ENCODE measurements around the gene HLA-DPB1.

HLA-DPB1 gene

DNA sequence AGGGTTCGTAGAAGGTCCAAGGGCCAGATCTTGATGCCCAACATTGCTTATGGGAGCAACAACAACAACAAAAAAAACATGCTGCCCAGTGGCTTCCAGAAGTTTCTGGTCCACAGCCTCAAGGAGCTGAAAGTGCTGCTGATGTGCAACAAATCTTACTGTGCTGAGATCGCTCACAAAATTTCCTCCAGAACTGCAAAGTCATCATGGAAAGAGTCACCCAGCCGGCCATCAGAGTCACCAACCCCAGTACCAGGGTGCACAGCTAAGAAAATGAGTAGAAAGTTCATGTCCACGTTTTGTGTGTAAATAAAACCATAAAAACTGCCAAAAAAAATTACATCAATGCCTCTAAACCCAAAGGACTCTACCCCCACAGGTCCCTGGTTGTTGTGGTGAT, 3.8 kb downstream of the HLA-DPB1 start:
- POLR2A ChIA-PET: interaction anchor here (0.7 to 1.6 kb wide), 2 partner anchors 47 to 108 kb away, joined by 3 to 6 read pairs; no protein-coding TSS in a partner anchor
- no peak for TF ChIP-seq FOXK2 (IDR thresholded peaks at IDR 0.05)
- TF ChIP-seq BHLHE40 (IDR thresholded peaks at IDR 0.05; ENCODE audit: borderline replicate concordance): no peak
- TF ChIP-seq ELF4 (IDR thresholded peaks at IDR 0.05): no peak
- no peak for TF ChIP-seq LEF1 (IDR thresholded peaks at IDR 0.05; ENCODE audit: borderline replicate concordance)
- no peak for TF ChIP-seq FOXM1 (IDR thresholded peaks at IDR 0.05; ENCODE audit: borderline replicate concordance)
- TF ChIP-seq SUZ12 (IDR thresholded peaks at IDR 0.05): no peak
- no peak for TF ChIP-seq ARNT (IDR thresholded peaks at IDR 0.05)
- TF ChIP-seq, protein P1, sequence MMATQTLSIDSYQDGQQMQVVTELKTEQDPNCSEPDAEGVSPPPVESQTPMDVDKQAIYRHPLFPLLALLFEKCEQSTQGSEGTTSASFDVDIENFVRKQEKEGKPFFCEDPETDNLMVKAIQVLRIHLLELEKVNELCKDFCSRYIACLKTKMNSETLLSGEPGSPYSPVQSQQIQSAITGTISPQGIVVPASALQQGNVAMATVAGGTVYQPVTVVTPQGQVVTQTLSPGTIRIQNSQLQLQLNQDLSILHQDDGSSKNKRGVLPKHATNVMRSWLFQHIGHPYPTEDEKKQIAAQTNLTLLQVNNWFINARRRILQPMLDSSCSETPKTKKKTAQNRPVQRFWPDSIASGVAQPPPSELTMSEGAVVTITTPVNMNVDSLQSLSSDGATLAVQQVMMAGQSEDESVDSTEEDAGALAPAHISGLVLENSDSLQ (IDR thresholded peaks at IDR 0.05): no peak
- no peak for TF ChIP-seq FOXA1 (IDR thresholded peaks at IDR 0.05)
- TF ChIP-seq CTBP1 (IDR thresholded peaks at IDR 0.05; ENCODE audit: borderline replicate concordance): no peak
- no peak for TF ChIP-seq SP1 (IDR thresholded peaks at IDR 0.05)
- TF ChIP-seq TARDBP (IDR thresholded peaks at IDR 0.05): no peak
- TF ChIP-seq NFRKB (IDR thresholded peaks at IDR 0.05): no peak
- CTCF ChIA-PET: interaction anchor here (0.6 kb wide), 1 partner anchor 1105 kb away, joined by 7 read pairs; no protein-coding TSS in a partner anchor
- DNase-seq (ENCODE audit: extremely low spot score): no peak

DNA sequence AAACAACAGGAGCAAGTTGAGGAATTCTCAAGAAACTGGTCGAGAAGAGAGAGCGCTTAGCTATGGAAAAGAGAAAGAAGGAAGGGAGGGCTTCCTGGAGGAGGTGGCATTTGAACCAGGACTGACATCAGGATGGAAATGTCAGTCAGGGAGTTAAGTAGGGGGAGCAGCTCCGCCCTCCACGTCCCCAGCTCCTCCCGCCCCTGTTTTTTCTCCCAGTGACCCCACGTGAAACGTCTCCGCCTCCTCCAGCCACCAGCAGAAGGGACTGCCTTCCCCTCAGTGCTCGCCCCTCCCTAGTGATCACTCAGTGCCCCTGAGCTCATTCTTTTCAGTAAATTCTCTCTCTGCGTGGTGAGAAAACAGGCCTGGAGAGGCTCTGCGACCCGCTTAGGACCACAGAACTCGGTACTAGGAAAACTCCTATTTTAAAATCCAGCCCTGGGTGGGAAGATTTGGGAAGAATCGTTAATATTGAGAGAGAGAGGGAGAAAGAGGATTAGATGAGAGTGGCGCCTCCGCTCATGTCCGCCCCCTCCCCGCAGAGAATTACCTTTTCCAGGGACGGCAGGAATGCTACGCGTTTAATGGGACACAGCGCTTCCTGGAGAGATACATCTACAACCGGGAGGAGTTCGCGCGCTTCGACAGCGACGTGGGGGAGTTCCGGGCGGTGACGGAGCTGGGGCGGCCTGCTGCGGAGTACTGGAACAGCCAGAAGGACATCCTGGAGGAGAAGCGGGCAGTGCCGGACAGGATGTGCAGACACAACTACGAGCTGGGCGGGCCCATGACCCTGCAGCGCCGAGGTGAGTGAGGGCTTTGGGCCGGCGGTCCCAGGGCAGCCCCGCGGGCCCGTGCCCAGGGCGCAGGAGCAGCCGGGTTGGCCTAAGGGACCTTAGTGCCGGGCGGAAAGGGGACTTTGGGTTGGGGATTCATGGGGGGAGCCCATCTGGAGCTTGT, 4.6 kb downstream of the HLA-DPB1 start:
- ChIA-PET POLR2A (interaction anchor here (0.7 to 1.6 kb wide), 3 partner anchors 10 to 109 kb away, joined by 3 to 6 read pairs (median 3); no protein-coding TSS in a partner anchor), CTCF (interaction anchor here (0.6 to 1.4 kb wide), 2 partner anchors 11 to 1106 kb away, joined by 4 to 7 read pairs; no protein-coding TSS in a partner anchor)
- no peak for TF ChIP-seq L3MBTL2 (conservative IDR thresholded peaks at IDR 0.05)
- TF ChIP-seq, protein P1 (IDR thresholded peaks at IDR 0.05): 0 out of 2 replicates have a peak, but pooled peaks have one; percentile 2
- DNase-seq (ENCODE audit: extremely low spot score): no peak

DNA sequence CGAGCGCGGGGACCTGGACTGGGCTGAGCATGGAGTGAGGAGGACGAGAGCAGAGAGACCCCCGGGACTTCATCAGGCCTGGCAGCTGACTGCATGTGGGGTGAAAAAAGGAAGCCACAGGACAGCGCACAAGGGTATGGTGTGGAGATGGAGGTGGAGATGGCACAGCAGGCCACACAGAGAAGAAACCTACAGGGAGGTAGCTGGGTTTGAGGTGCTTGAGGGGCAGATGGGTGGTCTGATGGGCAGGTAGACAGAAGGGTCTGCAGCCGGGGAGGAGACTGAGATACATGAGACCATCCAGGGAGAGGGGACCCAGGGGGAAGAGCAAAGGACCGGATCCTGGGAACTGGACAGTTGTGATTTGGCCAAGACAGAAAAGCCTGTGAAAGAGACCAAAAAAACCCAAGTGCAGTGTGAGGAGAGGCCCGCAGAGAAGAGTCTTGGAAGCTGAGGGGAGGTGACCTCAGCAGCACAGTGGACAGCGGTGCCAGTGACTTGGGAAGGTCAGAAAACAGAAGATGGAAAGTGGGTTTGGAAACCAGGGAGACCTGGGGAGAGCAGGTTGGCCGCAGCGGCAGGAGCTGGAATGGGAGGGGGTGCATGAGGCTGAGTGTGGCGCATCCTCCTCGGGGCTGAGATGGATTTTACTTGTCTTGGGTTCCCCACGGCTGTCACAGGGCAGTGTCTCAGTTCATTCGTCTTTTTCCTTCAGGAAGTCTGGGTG, 5.5 kb downstream of the HLA-DPB1 start:
- TF ChIP-seq L3MBTL2 (conservative IDR thresholded peaks at IDR 0.05) (no peak), FOXA1 (IDR thresholded peaks at IDR 0.05) (no peak), BHLHE40 (IDR thresholded peaks at IDR 0.05; ENCODE audit: borderline replicate concordance) (no peak), FOXM1 (IDR thresholded peaks at IDR 0.05; ENCODE audit: borderline replicate concordance) (no peak), LEF1 (IDR thresholded peaks at IDR 0.05; ENCODE audit: borderline replicate concordance) (no peak), FOXK2 (IDR thresholded peaks at IDR 0.05) (no peak), ZNF384 (IDR thresholded peaks at IDR 0.05) (no peak)
- TF ChIP-seq, protein P1 (IDR thresholded peaks at IDR 0.05): no peak
- no peak for DNase-seq (ENCODE audit: extremely low spot score)
- CTCF ChIA-PET: interaction anchor here (1.0 to 1.4 kb wide), 2 partner anchors 9 to 10 kb away, joined by 3 to 4 read pairs; no protein-coding TSS in a partner anchor
- POLR2A ChIA-PET: interaction anchor here (0.8 to 1.6 kb wide), 2 partner anchors 9 to 109 kb away, joined by 3 to 6 read pairs; no protein-coding TSS in a partner anchor

DNA sequence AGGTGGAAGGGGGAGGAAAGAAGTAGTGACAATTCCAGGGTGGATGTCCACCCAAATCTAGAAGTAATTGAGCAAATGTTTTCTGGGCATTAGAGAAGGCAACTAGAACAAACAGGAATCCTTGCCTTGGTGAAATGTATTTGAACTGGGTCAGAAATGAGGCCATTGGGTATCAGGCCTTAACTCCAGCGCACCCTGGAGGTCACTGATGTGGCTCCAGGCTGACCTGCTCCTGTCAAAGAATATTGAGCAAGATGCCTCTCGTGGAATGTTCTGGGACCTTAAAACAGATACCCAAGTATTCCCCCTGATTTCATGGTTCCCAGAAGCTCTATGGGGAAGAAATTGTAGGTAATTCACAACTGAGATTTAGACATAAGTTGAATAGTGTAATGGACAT, 6.9 kb downstream of the HLA-DPB1 start:
- DNase-seq (ENCODE audit: extremely low spot score): no peak
- ChIA-PET POLR2A (no interaction called here), CTCF (interaction anchor here (0.6 to 1.0 kb wide), 2 partner anchors 10 to 362 kb away, joined by 3 read pairs; no protein-coding TSS in a partner anchor)
- TF ChIP-seq NFRKB (IDR thresholded peaks at IDR 0.05) (no peak), ARNT (IDR thresholded peaks at IDR 0.05) (no peak), ELF4 (IDR thresholded peaks at IDR 0.05) (no peak), LEF1 (IDR thresholded peaks at IDR 0.05; ENCODE audit: borderline replicate concordance) (no peak), SP1 (IDR thresholded peaks at IDR 0.05) (no peak), FOXM1 (IDR thresholded peaks at IDR 0.05; ENCODE audit: borderline replicate concordance) (no peak), ZNF384 (IDR thresholded peaks at IDR 0.05) (no peak), CTBP1 (IDR thresholded peaks at IDR 0.05; ENCODE audit: borderline replicate concordance) (no peak), L3MBTL2 (conservative IDR thresholded peaks at IDR 0.05) (no peak), HDGF (IDR thresholded peaks at IDR 0.05; ENCODE audit: borderline replicate concordance) (no peak), FOXK2 (IDR thresholded peaks at IDR 0.05) (no peak), SUZ12 (IDR thresholded peaks at IDR 0.05) (no peak), BHLHE40 (IDR thresholded peaks at IDR 0.05; ENCODE audit: borderline replicate concordance) (no peak), TARDBP (IDR thresholded peaks at IDR 0.05) (no peak), FOXA1 (IDR thresholded peaks at IDR 0.05) (no peak)
- TF ChIP-seq, protein P1 (IDR thresholded peaks at IDR 0.05): no peak

DNA sequence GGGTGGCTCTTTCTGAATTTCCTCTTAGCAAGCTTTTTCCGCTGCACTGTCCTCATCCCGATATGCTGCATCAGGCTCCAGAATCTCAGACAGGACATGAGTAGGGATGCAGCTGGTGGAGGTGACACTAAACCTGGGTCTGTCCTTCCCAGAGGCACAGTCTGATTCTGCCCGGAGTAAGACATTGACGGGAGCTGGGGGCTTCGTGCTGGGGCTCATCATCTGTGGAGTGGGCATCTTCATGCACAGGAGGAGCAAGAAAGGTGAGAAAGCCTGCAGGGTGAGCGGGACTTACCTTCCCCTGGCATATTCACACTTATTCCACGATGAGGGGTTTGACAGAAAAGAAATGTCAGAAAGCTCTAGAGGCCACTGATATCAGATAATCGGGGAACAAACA, 9.8 kb downstream of the HLA-DPB1 start:
- DNase-seq (ENCODE audit: extremely low spot score): no peak
- ChIA-PET CTCF (no interaction called here), POLR2A (no interaction called here)
- TF ChIP-seq BHLHE40 (IDR thresholded peaks at IDR 0.05; ENCODE audit: borderline replicate concordance) (no peak), HDGF (IDR thresholded peaks at IDR 0.05; ENCODE audit: borderline replicate concordance) (no peak), CTBP1 (IDR thresholded peaks at IDR 0.05; ENCODE audit: borderline replicate concordance) (no peak), FOXA1 (IDR thresholded peaks at IDR 0.05) (no peak), ARNT (IDR thresholded peaks at IDR 0.05) (no peak), LEF1 (IDR thresholded peaks at IDR 0.05; ENCODE audit: borderline replicate concordance) (no peak), SP1 (IDR thresholded peaks at IDR 0.05) (no peak), TARDBP (IDR thresholded peaks at IDR 0.05) (no peak), FOXK2 (IDR thresholded peaks at IDR 0.05) (no peak), L3MBTL2 (conservative IDR thresholded peaks at IDR 0.05) (no peak), ELF4 (IDR thresholded peaks at IDR 0.05) (no peak), ZNF384 (IDR thresholded peaks at IDR 0.05) (no peak), SUZ12 (IDR thresholded peaks at IDR 0.05) (no peak), NFRKB (IDR thresholded peaks at IDR 0.05) (no peak)
- TF ChIP-seq, protein P1 (IDR thresholded peaks at IDR 0.05): no peak

Data from HEK293T (cell line).